Bone marrow (tissue), 2 donors: Measurements from ENCODE around the gene KRT28.
"Not testable (repeated sequence)": the region's sequence is repeated elsewhere in the genome, so short reads cannot be mapped to it uniquely, and the experiment has no call there.

Experiments
- DNase-seq, 2 donors: peaks; one replicate each; lab custom pipeline; 2025; lab: John Stamatoyannopoulos, UW

The KRT28 gene

DNA sequence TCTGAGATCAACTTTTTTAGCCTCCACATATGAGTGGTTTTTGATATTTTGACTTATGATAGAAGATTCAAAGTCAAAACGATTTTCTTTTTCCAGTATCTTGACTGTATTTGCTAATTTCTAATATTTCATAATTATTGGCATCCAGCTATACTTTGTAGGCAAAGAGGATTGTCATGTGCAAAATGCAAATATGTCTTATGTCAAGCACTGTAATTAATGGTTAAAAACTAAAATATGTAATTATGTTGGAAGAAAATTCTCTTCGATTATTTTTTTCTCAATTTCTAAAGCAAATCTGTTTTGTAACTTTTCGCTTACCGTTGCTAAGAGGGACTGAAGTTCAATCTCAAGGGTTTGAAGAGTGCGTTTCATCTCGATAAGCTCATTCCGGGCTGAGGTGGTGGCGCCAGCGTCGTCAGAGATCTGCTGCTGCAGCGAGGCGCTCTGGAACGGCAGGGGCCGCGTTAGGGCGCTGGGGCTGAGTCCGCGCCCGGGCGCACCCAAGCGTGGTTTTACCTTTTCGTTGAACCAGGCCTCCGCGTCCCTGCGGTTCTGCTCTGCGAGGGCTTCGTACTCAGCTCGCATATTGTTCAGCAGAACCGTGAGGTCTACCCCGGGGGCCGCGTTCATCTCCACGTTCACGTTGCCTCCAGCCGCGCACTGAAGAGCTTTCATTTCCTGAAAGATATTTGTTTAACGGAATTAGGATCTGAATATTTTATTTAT lies 20.4 kb downstream of the KRT28 start:
- no peak for DNase-seq

- DNase-seq, result no peak
Observed at GRCh38 chr17:40778461-40778860, 21.3 kb downstream of the KRT28 start.

DNA sequence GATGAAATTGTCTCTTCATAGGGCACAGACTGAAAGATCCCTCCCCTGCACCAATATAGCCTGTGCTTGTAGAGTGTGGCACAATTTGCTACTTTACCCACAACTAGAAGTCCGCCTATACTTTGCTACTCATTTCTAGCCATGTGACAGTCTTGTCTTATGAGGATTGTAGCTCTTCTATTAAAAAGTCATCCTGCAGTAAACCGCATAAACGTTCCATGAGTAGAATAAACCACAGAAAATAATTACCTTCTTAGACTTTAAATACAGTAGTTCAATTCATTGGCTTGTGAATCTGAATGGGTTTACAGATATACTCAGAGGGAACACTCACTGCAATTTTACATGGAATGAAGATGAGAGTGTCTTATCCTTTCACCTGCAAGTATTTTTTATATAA lies 21.8 kb downstream of the KRT28 start:
- no peak for DNase-seq

- DNase-seq, result no peak
Observed at GRCh38 chr17:40777459-40777858, 22.3 kb downstream of the KRT28 start.

- DNase-seq, result no peak
Observed at GRCh38 chr17:40775945-40776344, 23.8 kb downstream of the KRT28 start.

DNA sequence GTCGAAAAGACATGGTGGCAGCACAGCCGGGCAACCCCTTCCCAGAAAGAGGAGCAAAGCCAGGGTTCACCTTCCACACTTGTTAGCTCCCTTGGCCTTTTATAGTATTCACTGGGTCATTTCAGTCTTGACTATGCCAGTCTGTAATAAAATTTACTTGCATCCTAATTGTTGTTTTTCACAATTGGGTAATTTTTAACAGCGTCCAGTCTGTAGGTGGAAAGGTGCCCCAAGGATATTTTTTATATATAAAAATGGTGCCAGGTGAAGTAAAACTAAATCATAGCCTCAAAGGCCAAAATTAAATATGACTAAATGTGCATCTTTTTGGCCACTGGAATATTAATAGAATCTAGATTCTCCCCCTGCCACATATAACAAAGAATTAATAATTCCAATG lies 27.7 kb downstream of the KRT28 start, which contains the start of gene KRT26:
Gene KRT26, minus strand, starts transcription at position 101 of the 400 bp plus-strand sequence. Its CDS starts 88 bp downstream, at position 13.
- DNase-seq, result no peak

DNA sequence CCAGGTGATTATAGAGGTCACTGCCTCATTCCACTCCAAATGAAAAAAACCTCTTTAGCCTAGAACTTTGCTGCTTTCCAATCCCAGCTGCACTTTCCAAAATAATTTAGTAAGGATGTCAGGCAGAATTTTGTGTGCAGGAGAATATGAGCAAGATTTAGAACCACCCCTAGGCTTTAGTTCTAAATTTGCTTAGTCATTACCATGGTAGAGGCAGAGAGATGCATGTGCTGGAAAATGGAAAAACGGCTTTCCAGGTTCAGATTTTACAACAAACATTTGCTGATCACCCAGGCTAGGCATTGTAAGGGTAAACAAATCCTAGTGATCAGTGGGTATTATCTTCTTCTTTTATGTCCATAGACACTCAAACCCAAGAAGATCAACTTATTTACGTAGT lies 34.1 kb downstream of the KRT28 start:
- no peak for DNase-seq

DNA sequence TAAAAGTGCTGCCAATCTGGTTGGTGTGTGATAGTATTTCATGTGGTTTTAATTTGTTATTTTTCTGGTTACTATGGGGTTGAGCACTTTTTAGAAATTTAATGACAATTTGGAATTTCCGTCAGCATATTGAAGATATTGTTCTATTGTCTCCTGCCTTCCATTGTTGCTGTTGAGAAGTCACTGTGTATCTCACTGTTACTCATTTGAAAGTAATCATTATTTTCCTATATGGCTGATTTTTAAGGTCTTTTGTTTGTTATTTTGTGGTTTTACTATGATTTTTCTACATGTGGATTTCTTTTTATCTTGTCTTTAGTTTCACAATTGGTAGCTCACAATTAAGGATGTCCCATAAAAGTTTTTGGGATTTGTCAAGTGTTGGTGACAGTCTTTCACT lies 36.0 kb downstream of the KRT28 start:
- no peak for DNase-seq

DNA sequence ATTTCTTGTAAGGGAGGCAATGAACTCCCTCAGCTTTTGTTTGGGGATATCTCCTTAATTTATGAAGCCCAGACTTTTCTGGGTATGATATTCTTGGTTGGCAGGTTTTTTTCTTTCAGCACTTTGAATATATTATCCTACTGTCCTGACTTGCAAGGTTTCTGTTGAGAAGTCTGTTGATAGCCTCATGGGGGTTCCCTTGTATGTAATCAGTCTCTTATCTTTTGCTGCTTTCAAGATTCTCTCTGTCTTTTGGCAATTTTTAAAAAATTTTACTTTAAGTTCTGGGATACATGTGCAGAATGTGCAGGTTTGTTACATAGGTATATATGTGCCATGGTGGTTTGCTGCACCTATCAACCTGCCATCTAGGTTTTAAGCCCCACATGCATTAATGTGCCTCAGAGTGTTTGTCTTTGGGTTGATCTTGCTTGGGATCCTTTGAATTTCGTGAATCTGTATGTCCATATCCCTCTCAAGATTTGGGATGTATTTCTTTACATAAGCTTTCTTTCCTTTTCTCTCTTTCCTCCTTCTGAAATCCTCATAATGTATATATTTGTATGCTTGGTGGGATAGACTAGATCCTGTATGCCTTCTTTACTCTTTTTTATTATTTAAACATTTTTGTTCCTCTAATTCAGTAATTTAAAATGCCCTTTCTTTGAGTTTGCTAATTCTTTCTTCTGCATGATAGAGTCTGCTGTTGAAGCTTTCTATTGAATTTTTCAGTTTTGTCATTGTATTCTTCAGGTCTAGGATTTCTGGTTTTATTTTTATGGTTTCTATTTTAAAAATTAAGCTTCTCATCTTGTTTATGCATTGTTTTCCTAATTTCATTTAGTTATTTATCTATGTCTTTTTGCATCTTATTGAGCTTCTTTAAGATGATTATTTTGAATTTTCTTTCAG lies 39.4 kb downstream of the KRT28 start:
- DNase-seq, result no peak

- no peak for DNase-seq
Observed at GRCh38 chr17:40755231-40755630, 44.5 kb downstream of the KRT28 start, which contains the start of gene KRT25. KRT25 (minus strand) TSS chr17:40755331; CDS start chr17:40755271, 60 bp downstream.

GRCh38 chr17:40753804-40754203 lies 46.0 kb downstream of the KRT28 start:
- DNase-seq, result no peak

- DNase-seq, result no peak
Observed at GRCh38 chr17:40751065-40751464, 48.7 kb downstream of the KRT28 start.

DNA sequence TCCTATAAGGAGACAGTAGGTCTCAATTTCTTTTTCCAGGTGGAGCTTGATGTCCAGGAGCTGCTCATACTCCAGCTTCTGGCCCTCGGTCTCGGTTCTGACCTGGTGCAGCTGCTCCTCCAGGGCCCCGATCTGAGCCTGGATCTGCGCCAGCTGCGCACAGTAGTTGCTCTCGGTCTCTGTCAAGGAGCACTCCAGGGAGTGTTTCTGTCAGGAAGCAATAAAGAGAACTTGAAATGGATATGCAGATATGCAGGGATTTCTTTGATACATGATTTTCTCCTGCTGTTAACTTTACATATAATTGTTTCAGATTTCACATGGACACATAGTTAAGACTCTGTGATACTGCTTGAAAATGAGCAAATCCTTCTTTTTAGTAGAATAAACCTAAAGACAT lies 49.4 kb downstream of the KRT28 start:
- DNase-seq, result no peak

DNA sequence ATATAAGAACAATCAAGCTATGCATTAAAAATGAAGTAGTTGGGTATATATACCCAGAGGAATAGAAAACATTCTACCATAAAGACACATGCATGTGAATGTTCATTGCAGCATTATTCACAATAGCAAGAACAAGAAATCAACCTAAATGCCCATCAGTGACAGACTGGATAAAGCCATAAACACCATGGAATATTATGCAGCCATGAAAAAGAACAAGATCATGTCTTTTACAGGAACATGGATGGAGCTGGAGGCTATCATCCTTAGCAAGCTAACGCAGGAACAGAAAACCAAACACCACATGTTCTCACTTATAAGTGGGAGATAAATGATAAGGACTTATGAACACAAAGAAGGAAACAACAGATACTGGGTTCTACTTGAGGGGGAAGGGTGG lies 51.1 kb downstream of the KRT28 start:
- DNase-seq, result not testable (repeated sequence)
